ENCODE data around the gene ENOPH1.

ENOPH1 gene

DNA sequence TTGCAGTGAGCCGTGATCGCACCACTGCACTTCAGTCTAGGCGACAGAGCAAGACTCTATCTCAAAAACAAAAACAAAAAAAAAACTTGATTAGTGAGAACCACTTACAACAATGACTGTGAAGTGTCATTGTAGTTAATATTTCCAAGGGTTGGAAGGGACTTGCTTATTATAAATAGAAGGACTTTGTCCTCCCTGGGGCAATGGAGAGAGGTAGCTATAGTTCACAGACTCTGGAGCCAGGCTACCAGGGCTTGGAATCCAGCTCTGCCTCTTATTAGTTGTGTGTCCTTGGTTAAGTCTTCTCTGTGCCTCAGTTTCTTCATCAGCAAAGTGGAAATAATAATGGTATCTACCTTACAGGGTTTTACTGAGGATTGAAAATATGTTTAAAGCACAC lies 79.8 kb downstream of the ENOPH1 start:
- H3K27ac ChIP-seq (ENCODE audit: low read length) = no peak overlapping the region
- H3K4me3 ChIP-seq (ENCODE audit: low read length in 2 of 2) = no peak overlapping the region
- no peak overlapping the region for H3K9ac ChIP-seq (ENCODE audit: low read length in 2 of 2)
- no peaks in the 10 kb centered on the region for H3K9me3 ChIP-seq (ENCODE audit: control insufficient read depth in 2 of 2, low read length in 2 of 2)
- no peaks in the 10 kb centered on the region for H3K4me1 ChIP-seq (ENCODE audit: control insufficient read depth, insufficient read depth, low read length)
- no peaks in the 10 kb centered on the region for H3K27me3 ChIP-seq (ENCODE audit: control insufficient read depth in 1 of 2, insufficient read depth in 2 of 2, low read length in 2 of 2)
- no peaks in the 10 kb centered on the region for H3K36me3 ChIP-seq (ENCODE audit: control insufficient read depth in 2 of 2, insufficient read depth in 2 of 2, low read length in 2 of 2)
